Smooth muscle cell (in vitro differentiated cells): ENCODE measurements around the gene SRSF10. TPM values are rescaled to one million over a fixed set of nuclear protein-coding genes. Genes with fewer than 3 reads are reported as not detected.

Source experiments
- DNase-seq: peaks from one replicate; lab custom pipeline; 2025; ENCODE audit not compliant: unreplicated experiment; lab: John Stamatoyannopoulos, UW
- H2AFZ ChIP-seq: fragments of 200-600 bp; sonication (generic); 2 replicates; pipeline ENCODE4 v1.6.0; 2016; ENCODE audit warnings: antibody characterized with exemption, low read depth, mild to moderate bottlenecking
- H3F3A ChIP-seq: fragments of 200-600 bp; sonication (generic); 2 replicates; pipeline ENCODE4 v1.6.0; 2017; ENCODE audit warnings: antibody characterized with exemption, low read depth
- H3K27ac ChIP-seq: fragments of 200-600 bp; sonication (generic); 2 replicates; pipeline ENCODE4 v1.5.1; 2016; ENCODE audit warnings: low read depth, mild to moderate bottlenecking
- H3K27me3 ChIP-seq: fragments of 200-600 bp; sonication (generic); 2 replicates; pipeline ENCODE4 v1.6.1; 2016; ENCODE audit warnings: low read depth, mild to moderate bottlenecking
- H3K36me3 ChIP-seq: fragments of 200-600 bp; sonication (generic); 2 replicates; pipeline ENCODE4 v1.5.1; 2016; ENCODE audit warnings: low read depth
- H3K4me1 ChIP-seq: fragments of 200-600 bp; sonication (generic); 2 replicates; pipeline ENCODE4 v1.5.1; 2016; ENCODE audit warnings: low read depth
- H3K4me2 ChIP-seq: fragments of 200-600 bp; sonication (generic); 2 replicates; pipeline ENCODE4 v1.6.0; 2016; ENCODE audit warnings: mild to moderate bottlenecking
- H3K4me3 ChIP-seq: fragments of 200-600 bp; sonication (generic); 2 replicates; pipeline ENCODE4 v1.5.1; 2016; ENCODE audit warnings: mild to moderate bottlenecking
- H3K79me2 ChIP-seq: fragments of 200-600 bp; sonication (generic); 2 replicates; pipeline ENCODE4 v1.6.0; 2016; ENCODE audit warnings: low read depth, mild to moderate bottlenecking
- H3K9ac ChIP-seq: fragments of 200-600 bp; sonication (generic); 2 replicates; pipeline ENCODE4 v1.6.0; 2016; ENCODE audit warnings: low read depth
- H3K9me3 ChIP-seq: fragments of 200-600 bp; sonication (generic); replicated peaks from 2 replicates; pipeline ENCODE4 v1.5.1; 2016; ENCODE audit warnings: low read depth
- H4K20me1 ChIP-seq: fragments of 200-600 bp; sonication (generic); 2 replicates; pipeline ENCODE4 v1.6.0; 2016; ENCODE audit warnings: low read depth
- WGBS: methylation state at CpG from one replicate; pipeline ENCODE4 v1.1.7; 2016; ENCODE audit warnings: low lambda C conversion rate; 5-methylcytosine and 5-hydroxymethylcytosine counted together
- polyA plus RNA-seq: library from polyadenylated mRNA; unstranded; fragments of >200 nt; fragmentation: Nextera tagmentation; extraction: Ambion mirVana; gene quantifications from 2 replicates; pipeline ENCODE4 v1.2.1, GENCODE V29; 2016
- total RNA-seq: library from RNA; depleted of rRNA; stranded (reverse); fragments of >200 nt; gene quantifications from 2 replicates; pipeline ENCODE4 v1.2.3, GENCODE V29; 2014
- TF ChIP-seq, protein P1 (sequence below): fragments of 200-600 bp; sonication (generic); IDR thresholded peaks from 2 replicates; pipeline ENCODE4 v1.5.1; 2017; ENCODE audit warnings: borderline replicate concordance, mild to moderate bottlenecking, antibody characterized with exemption; ENCODE audit not compliant: insufficient read depth, poor library complexity, severe bottlenecking

The SRSF10 gene
- total and polyA plus RNA-seq, 2 experiments from 2014 or later: 87.1 to 93.7 TPM

DNA sequence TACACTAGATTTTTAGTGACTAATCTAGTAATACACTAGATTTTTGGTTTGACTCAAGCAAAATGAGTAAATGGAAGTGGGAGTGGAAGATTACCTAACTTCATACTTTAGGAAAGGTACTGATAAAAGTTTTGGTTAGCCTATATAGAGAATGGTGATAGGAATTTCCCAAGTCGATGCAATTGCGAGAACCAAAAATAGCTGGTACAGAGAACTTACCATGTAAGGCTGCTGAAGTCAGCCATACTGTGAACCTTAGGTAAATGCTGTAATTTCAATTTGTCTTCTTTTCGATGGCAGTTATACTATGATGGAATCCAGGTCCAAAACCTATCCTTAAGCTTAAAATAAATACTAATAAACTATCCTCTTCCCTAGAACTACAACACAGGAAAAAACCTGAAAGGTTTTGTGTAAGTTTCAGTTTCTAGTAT lies 15.9 kb downstream of the SRSF10 start:
- TF ChIP-seq, protein P1, sequence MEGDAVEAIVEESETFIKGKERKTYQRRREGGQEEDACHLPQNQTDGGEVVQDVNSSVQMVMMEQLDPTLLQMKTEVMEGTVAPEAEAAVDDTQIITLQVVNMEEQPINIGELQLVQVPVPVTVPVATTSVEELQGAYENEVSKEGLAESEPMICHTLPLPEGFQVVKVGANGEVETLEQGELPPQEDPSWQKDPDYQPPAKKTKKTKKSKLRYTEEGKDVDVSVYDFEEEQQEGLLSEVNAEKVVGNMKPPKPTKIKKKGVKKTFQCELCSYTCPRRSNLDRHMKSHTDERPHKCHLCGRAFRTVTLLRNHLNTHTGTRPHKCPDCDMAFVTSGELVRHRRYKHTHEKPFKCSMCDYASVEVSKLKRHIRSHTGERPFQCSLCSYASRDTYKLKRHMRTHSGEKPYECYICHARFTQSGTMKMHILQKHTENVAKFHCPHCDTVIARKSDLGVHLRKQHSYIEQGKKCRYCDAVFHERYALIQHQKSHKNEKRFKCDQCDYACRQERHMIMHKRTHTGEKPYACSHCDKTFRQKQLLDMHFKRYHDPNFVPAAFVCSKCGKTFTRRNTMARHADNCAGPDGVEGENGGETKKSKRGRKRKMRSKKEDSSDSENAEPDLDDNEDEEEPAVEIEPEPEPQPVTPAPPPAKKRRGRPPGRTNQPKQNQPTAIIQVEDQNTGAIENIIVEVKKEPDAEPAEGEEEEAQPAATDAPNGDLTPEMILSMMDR: no peak
- no peaks in the 10 kb centered on the region for H3K27me3 ChIP-seq
- no peak overlapping the region for H3K4me3 ChIP-seq
- peaks cover 34% of the 10 kb centered on the region for H3K79me2 ChIP-seq
- H3K9ac ChIP-seq: no peak overlapping the region
- peaks cover 74% of the 10 kb centered on the region for H4K20me1 ChIP-seq
- H3K4me1 ChIP-seq: no peaks in the 10 kb centered on the region
- peak overlapping the region; percentile 33 for H3K4me2 ChIP-seq
- WGBS: 85% methylated on average over 3 of the region's 3 CpGs
- H3K36me3 ChIP-seq: peaks cover 12% of the 10 kb centered on the region
- no peak overlapping the region for H2AFZ ChIP-seq
- peak overlapping the region; percentile 62 for H3K27ac ChIP-seq
- peaks cover 60% of the 10 kb centered on the region for H3F3A ChIP-seq
- no peaks in the 10 kb centered on the region for H3K9me3 ChIP-seq
- no peak for DNase-seq

DNA sequence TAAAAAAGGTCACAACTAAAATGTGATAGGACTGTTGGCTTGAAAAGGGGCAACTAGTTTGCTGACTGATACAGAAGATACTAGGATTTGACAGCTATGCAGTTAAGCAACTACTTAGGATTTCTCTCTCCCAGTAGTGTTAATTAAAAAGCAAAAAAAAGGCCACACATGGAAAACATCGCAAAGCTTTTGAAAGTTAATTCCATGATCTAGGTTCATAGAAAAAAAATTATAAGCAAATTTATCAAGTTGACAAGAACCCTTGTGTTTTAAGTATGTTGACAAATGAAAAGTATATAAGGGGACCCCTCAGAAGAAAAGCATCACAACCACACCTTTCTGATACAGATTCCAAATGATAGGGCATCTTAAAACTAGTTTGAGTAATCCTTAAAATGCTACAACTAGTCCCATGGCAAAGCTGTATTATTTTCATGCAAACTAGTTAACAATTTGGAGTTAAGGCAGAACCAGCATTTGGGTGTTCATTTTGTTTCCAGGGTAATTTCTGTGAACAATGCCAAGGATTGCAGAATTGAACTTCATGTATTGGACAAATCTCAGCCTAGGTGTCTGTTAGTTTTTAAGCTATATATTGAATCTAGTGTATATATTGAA lies 16.4 kb downstream of the SRSF10 start:
- no peak for DNase-seq
- Histone ChIP-seq H4K20me1 (peaks cover 69% of the 10 kb centered on the region), H3K9ac (no peak overlapping the region), H3K27me3 (no peaks in the 10 kb centered on the region), H2AFZ (no peak overlapping the region), H3K4me3 (no peak overlapping the region), H3K27ac (peak overlapping the region; percentile 62), H3K9me3 (no peaks in the 10 kb centered on the region), H3K4me2 (no peak overlapping the region), H3F3A (peaks cover 57% of the 10 kb centered on the region), H3K79me2 (peaks cover 29% of the 10 kb centered on the region), H3K36me3 (peaks cover 12% of the 10 kb centered on the region), H3K4me1 (no peaks in the 10 kb centered on the region)
- WGBS: 96% methylated on average over 1 of the region's 1 CpG
- TF ChIP-seq, protein P1: no peak

DNA sequence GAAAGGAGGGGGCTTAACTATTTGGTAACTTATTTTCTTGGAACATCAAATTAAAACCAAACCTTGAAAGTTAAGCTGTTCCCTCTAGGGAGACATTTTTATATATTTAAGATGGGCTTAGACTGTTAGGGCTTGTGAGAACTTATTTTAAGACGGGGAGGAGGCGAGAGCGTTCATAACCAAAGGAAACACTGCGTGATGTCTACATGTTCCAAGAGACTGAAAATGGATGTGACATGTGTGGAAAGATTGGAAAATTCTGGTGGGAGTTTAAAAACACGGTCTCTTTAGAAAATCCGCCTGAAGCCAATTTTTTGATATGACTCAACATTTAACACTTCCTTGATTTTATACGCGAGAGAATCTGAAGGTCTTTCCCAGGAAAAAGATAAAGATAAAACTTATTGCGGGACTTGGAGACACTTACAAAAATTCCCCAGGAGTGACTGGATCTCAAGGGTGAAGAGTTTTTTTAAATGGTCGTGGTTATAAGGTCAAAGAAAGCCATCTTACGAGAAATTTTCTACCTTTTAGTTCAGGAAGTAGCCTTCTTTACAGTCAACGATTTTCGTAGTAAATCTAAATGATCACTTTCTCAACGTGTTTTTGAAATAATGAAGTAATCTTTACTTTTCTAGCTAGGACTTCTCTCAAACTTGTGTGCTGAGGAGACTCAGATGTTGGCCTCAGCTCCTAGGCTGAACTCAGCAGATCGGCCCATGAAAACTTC lies 19.7 kb downstream of the SRSF10 start:
- H4K20me1 ChIP-seq: peaks cover 46% of the 10 kb centered on the region
- no peaks in the 10 kb centered on the region for H3K27me3 ChIP-seq
- H3K4me1 ChIP-seq: no peaks in the 10 kb centered on the region
- TF ChIP-seq, protein P1: no peak
- H3K4me3 ChIP-seq: peak overlapping the region; percentile 86
- WGBS: 2% methylated on average over 15 of the region's 15 CpGs
- H3K9me3 ChIP-seq: no peaks in the 10 kb centered on the region
- H3K79me2 ChIP-seq: peaks cover 23% of the 10 kb centered on the region
- no peak overlapping the region for H2AFZ ChIP-seq
- H3K4me2 ChIP-seq: peak overlapping the region; percentile 88
- H3K9ac ChIP-seq: peak overlapping the region; percentile 98
- H3K36me3 ChIP-seq: no peaks in the 10 kb centered on the region
- peaks cover 34% of the 10 kb centered on the region for H3F3A ChIP-seq
- DNase-seq: no peak
- peak overlapping the region; percentile 97 for H3K27ac ChIP-seq
